GM18517 (cell line): ENCODE results near the gene USP44.
"Not testable (repeated sequence)": the region's sequence is repeated elsewhere in the genome, so short reads cannot be mapped to it uniquely, and the experiment has no call there.

Experiments
- ATAC-seq: cut with Tn5 transposase; IDR thresholded peaks from one replicate; pipeline ENCODE4 v1.9.1; 2021; ENCODE audit warnings: mild to moderate bottlenecking, moderate library complexity; ENCODE audit not compliant: unreplicated experiment

The USP44 gene

GRCh38 chr12:95551305-95551704 is at the start of gene USP44:
Gene USP44 (minus strand): TSS chr12:95551476. CDS start chr12:95534256, 17,220 bp downstream.
- ATAC-seq, result no peak

- ATAC-seq, result no peak
These were observed 49.3 kb upstream of the USP44 start for GRCh38 chr12:95600567-95600966.

GRCh38 chr12:95599880-95600279 is 48.6 kb upstream of the USP44 start:
- no peak for ATAC-seq

GRCh38 chr12:95594136-95594535 is 42.9 kb upstream of the USP44 start:
- ATAC-seq, result no peak

- ATAC-seq, result no peak
These were observed 42.1 kb upstream of the USP44 start for GRCh38 chr12:95593266-95593871.

GRCh38 chr12:95591731-95592130 is 40.5 kb upstream of the USP44 start:
- no peak for ATAC-seq

- ATAC-seq, result no peak
These were observed 39.5 kb upstream of the USP44 start for GRCh38 chr12:95590775-95591174.

- ATAC-seq, result no peak
These were observed 32.7 kb upstream of the USP44 start for GRCh38 chr12:95583933-95584332.

GRCh38 chr12:95582230-95583058 is 31.2 kb upstream of the USP44 start:
- ATAC-seq, result no peak

- ATAC-seq, result no peak
These were observed 26.5 kb upstream of the USP44 start for GRCh38 chr12:95577820-95578219.

- no peak for ATAC-seq
These were observed 23.6 kb upstream of the USP44 start for GRCh38 chr12:95574799-95575452.

- ATAC-seq, result no peak
These were observed 22.8 kb upstream of the USP44 start for GRCh38 chr12:95573951-95574576.

- no peak for ATAC-seq
These were observed 20.1 kb upstream of the USP44 start for GRCh38 chr12:95571369-95571768.

- not testable (repeated sequence) for ATAC-seq
These were observed 16.8 kb upstream of the USP44 start for GRCh38 chr12:95568045-95568444.

- ATAC-seq, result no peak
These were observed 6.3 kb upstream of the USP44 start for GRCh38 chr12:95557625-95558024.

- no peak for ATAC-seq
These were observed 3.3 kb upstream of the USP44 start for GRCh38 chr12:95554532-95555071.

GRCh38 chr12:95553197-95553943 is 2.1 kb upstream of the USP44 start:
- no peak for ATAC-seq

GRCh38 chr12:95551913-95552516 is 739 bp upstream of the USP44 start:
- ATAC-seq, result no peak

- ATAC-seq, result no peak
These were observed 1.7 kb downstream of the USP44 start for GRCh38 chr12:95549392-95550084.
